KOPT-K1 (cell line): ENCODE measurements around the gene HMCES.

Experiments used
- H3K27ac ChIP-seq: fragments of 200-600 bp; sonication (generic); 2 replicates; pipeline ENCODE4 v1.5.1; 2016; ENCODE audit warnings: antibody characterized with exemption, mild to moderate bottlenecking, low read depth, low read length; ENCODE audit not compliant: poor library complexity, severe bottlenecking
- H3K36me3 ChIP-seq: fragments of 200-600 bp; sonication (generic); 2 replicates; pipeline ENCODE4 v1.5.1; 2017; ENCODE audit warnings: antibody characterized with exemption, mild to moderate bottlenecking, low read length, moderate library complexity; ENCODE audit not compliant: insufficient read depth
- H3K9me3 ChIP-seq: fragments of 200-600 bp; sonication (generic); 2 replicates; pipeline ENCODE4 v1.5.1; 2017; ENCODE audit warnings: antibody characterized with exemption, low read length, mild to moderate bottlenecking; ENCODE audit not compliant: insufficient read depth, poor library complexity, severe bottlenecking

Gene HMCES

DNA sequence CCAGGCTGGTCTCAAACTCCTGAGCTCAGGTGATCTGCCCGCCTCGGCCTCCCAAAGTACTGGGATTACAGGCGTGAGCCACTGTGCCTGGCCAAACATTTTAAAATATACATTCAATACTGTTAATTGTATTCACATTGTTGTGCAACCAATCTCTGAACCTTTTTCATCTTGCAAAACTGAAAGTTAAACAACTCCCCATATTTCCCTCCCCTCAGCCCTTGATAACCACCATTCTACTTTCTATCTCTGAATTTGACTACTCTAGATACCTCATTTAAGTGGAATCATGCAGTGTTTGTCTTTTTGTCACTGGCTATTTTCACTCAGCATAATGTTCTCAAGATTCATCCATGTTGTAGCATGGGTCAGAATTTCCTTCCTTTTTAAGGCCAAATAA, 30.0 kb downstream of the HMCES start:
- Histone ChIP-seq H3K27ac (no peak overlapping the region), H3K9me3 (no peaks in the 10 kb centered on the region), H3K36me3 (peaks cover 40% of the 10 kb centered on the region)

- peaks cover 27% of the 10 kb centered on the region for H3K36me3 ChIP-seq
- no peak overlapping the region for H3K27ac ChIP-seq
- H3K9me3 ChIP-seq: no peaks in the 10 kb centered on the region
Observed at GRCh38 chr3:129310111-129311011, 31.7 kb downstream of the HMCES start.

GRCh38 chr3:129311054-129311902, 32.6 kb downstream of the HMCES start:
- Histone ChIP-seq H3K36me3 (peaks cover 18% of the 10 kb centered on the region), H3K27ac (no peak overlapping the region), H3K9me3 (no peaks in the 10 kb centered on the region)

GRCh38 chr3:129312021-129312639, 33.5 kb downstream of the HMCES start:
- peaks cover 9% of the 10 kb centered on the region; the same call in 1 of the 2 replicates for H3K36me3 ChIP-seq
- H3K27ac ChIP-seq: no peak overlapping the region
- H3K9me3 ChIP-seq: no peaks in the 10 kb centered on the region

- Histone ChIP-seq H3K9me3 (no peaks in the 10 kb centered on the region), H3K27ac (no peak overlapping the region), H3K36me3 (peaks cover 7% of the 10 kb centered on the region; the same call in 1 of the 2 replicates)
Observed at GRCh38 chr3:129312671-129313414, 34.2 kb downstream of the HMCES start.

DNA sequence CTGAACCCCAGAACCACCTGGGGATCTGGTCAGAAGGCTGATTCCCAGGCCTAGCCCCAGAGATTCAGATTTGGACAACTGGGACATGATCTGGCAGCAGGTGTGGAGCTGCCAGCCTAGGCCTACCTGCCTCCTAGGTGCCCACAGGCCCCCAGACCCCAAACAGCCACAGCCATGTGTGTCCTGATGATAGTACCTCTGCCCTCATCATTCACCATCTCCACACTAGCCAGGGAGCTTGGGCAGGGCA, 34.7 kb downstream of the HMCES start:
- no peak overlapping the region for H3K27ac ChIP-seq
- H3K9me3 ChIP-seq: no peaks in the 10 kb centered on the region
- peaks cover 7% of the 10 kb centered on the region; the same call in 1 of the 2 replicates for H3K36me3 ChIP-seq

DNA sequence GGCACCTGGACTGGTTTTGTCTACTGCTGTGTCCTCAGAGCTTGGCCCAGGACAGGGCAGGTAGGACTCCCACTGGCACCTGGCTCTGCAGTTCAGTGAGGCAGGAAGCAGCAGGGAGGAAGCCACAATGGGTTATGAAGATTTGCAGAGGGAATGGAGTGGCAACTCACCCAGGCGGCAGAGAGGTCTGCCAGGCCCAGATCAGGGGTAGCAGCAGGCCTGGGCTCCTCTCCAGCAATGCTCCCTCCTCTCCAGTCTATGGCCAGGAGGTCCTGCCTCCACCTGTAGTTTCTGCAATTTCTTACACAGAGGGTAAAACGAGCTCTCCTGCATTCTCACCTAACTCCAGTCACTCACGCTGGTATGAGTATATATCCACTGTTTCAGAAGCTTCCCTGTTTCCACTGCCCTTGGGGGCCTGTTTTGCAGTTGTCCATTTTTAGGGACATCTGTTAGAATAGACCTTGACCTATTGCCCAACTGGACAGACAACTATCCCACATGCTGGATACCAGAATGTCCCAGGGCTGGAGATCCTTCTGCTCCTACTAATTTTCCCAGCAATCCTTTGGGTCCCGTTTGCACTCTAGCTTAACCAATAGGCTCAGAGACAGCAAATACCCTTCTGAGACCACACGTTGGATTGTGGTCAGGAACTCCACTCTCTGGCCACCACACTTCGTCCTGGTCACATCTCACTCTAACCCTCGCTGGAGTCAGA, 35.2 kb downstream of the HMCES start:
- H3K36me3 ChIP-seq: peaks cover 7% of the 10 kb centered on the region; the same call in 1 of the 2 replicates
- H3K27ac ChIP-seq: peak overlapping the region; percentile 84

GRCh38 chr3:129314386-129315222, 35.9 kb downstream of the HMCES start:
- H3K36me3 ChIP-seq: peaks cover 7% of the 10 kb centered on the region; the same call in 1 of the 2 replicates
- no peaks in the 10 kb centered on the region for H3K9me3 ChIP-seq
- H3K27ac ChIP-seq: peak overlapping the region; percentile 84

More for the DNA sequence above, 35.2 kb downstream of the HMCES start:
- H3K9me3 ChIP-seq: no peaks in the 10 kb centered on the region

- H3K36me3 ChIP-seq: peaks cover 7% of the 10 kb centered on the region; the same call in 1 of the 2 replicates
- H3K27ac ChIP-seq: peak overlapping the region; percentile 84
- no peaks in the 10 kb centered on the region for H3K9me3 ChIP-seq
Observed at GRCh38 chr3:129315223-129315997, 36.7 kb downstream of the HMCES start.

- Histone ChIP-seq H3K27ac (peak overlapping the region; percentile 84), H3K9me3 (no peaks in the 10 kb centered on the region), H3K36me3 (peaks cover 7% of the 10 kb centered on the region; the same call in 1 of the 2 replicates)
Observed at GRCh38 chr3:129315998-129316247, 37.3 kb downstream of the HMCES start.

DNA sequence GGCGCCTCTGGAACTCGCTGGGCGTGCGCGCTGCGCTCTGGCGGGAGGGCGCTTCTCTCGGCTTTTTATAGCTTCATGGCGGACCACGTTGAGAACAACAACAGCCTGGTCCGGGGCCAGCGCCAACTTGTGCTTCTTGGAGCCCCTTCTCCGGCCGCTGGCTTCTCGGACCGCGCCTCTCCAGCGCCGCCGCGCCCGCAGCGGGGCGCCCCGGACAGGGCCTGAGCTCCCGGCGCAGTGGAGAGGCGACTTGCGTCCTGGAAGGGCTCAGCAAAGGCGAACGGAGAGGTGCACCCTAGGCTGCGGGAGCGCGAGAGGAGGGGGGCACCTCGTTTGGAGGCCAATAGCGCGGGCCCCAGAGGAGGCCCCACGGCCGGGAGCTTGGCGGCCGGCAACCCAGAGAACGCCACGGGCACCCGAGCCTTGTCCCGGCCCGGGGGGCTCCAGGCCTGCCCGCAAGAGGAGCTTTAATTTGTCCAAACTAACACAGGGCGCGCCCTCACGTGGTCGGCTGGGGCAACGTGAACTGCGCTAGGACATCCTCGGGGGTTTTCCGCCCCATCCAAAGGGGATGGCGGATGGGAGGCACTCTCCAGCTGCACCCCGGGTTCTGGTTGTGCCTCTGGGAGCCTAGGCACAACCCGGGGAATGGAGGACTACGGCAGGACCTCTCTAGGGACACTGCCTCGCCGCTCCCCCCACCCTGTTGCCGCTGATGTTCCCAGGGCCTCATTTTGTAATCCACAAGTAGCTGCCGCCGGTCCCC, 37.8 kb downstream of the HMCES start:
- H3K27ac ChIP-seq: peak overlapping the region; percentile 84
- H3K36me3 ChIP-seq: peaks cover 7% of the 10 kb centered on the region; the same call in 1 of the 2 replicates
- H3K9me3 ChIP-seq: no peaks in the 10 kb centered on the region

- no peaks in the 10 kb centered on the region for H3K9me3 ChIP-seq
- peak overlapping the region; percentile 84 for H3K27ac ChIP-seq
- peaks cover 7% of the 10 kb centered on the region; the same call in 1 of the 2 replicates for H3K36me3 ChIP-seq
Observed at GRCh38 chr3:129317014-129317771, 38.5 kb downstream of the HMCES start.
